Stomach smooth muscle (tissue), 2 donors: ENCODE data around the gene YWHAB.

Experiments used
- H3K27ac ChIP-seq: one replicate; pipeline ENCODE4 v1.7.0; 2013; ENCODE audit warnings: mild to moderate bottlenecking, low read length, inconsistent platforms
- H3K27me3 ChIP-seq, 2 donors: one replicate each; pipeline ENCODE4 v1.7.0; 2013; ENCODE audit warnings: low read length in 2 of 2; ENCODE audit not compliant: insufficient read depth in 2 of 2, control insufficient read depth in 1 of 2
- H3K36me3 ChIP-seq, 2 donors: one replicate each; pipeline ENCODE4 v1.7.0; 2013; ENCODE audit warnings: low read length in 2 of 2; ENCODE audit not compliant: control insufficient read depth in 2 of 2, insufficient read depth in 2 of 2
- H3K4me1 ChIP-seq: one replicate; pipeline ENCODE4 v1.7.0; 2013; ENCODE audit warnings: low read length; ENCODE audit not compliant: control insufficient read depth, insufficient read depth
- H3K4me3 ChIP-seq, 2 donors: one replicate each; pipeline ENCODE4 v1.7.0; 2013; ENCODE audit warnings: low read length in 2 of 2
- H3K9ac ChIP-seq, 2 donors: one replicate each; pipeline ENCODE4 v1.7.0; 2013; ENCODE audit warnings: low read length in 2 of 2, mild to moderate bottlenecking in 1 of 2
- H3K9me3 ChIP-seq, 2 donors: one replicate each; pipeline ENCODE4 v1.7.0; 2013; ENCODE audit warnings: low read length in 2 of 2; ENCODE audit not compliant: control insufficient read depth in 2 of 2
- donor health status: healthy.
- donor health status: Pancreatic carcinoma.

YWHAB gene

GRCh38 chr20:44952731-44953130 is 67.2 kb downstream of the YWHAB start:
- Histone ChIP-seq H3K27me3 (no peaks in the 10 kb centered on the region), H3K9ac (no peak overlapping the region), H3K4me1 (no peaks in the 10 kb centered on the region), H3K9me3 (no peaks in the 10 kb centered on the region), H3K36me3 (peaks cover 67 to 75% of the 10 kb centered on the region in 2 donors), H3K27ac (no peak overlapping the region), H3K4me3 (no peak overlapping the region)

DNA sequence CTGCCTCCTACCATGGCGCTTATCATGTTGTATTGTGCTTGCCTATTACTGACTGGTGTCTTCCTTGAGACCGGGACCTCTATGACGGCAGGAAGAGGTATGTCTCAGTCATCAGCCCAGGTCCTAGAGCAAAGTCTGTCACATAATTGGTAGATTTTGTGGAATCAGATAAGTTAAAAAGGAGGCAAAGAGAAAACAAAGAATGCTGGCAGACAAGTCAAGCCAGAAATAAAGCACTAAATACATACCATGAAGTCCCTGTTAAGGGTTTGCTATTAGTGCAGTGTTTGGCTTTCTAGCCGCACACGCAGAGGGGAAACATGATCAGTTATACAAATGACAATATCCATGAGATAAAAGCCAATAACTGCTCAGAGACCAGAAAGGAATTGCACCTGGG is 68.7 kb downstream of the YWHAB start:
- Histone ChIP-seq H3K36me3 (peaks cover 58 to 64% of the 10 kb centered on the region in 2 donors), H3K9ac (no peak overlapping the region), H3K4me1 (peaks cover 4% of the 10 kb centered on the region), H3K27ac (no peak overlapping the region), H3K27me3 (no peaks in the 10 kb centered on the region), H3K9me3 (no peaks in the 10 kb centered on the region), H3K4me3 (no peak overlapping the region)

- Histone ChIP-seq H3K9ac (peak overlapping the region in 1 of 2 donors; percentile 13), H3K9me3 (no peaks in the 10 kb centered on the region), H3K36me3 (peaks cover 54% of the 10 kb centered on the region in 2 donors), H3K4me1 (peaks cover 8% of the 10 kb centered on the region), H3K4me3 (no peak overlapping the region), H3K27me3 (no peaks in the 10 kb centered on the region), H3K27ac (no peak overlapping the region)
These were observed 69.8 kb downstream of the YWHAB start for GRCh38 chr20:44955270-44955669.

GRCh38 chr20:44956410-44956809 is 70.9 kb downstream of the YWHAB start:
- H3K4me3 ChIP-seq = no peak overlapping the region
- no peak overlapping the region for H3K9ac ChIP-seq
- H3K4me1 ChIP-seq = peaks cover 12% of the 10 kb centered on the region
- H3K9me3 ChIP-seq = no peaks in the 10 kb centered on the region
- peaks cover 42 to 44% of the 10 kb centered on the region in 2 donors for H3K36me3 ChIP-seq
- no peak overlapping the region for H3K27ac ChIP-seq
- H3K27me3 ChIP-seq = no peaks in the 10 kb centered on the region
